ENCODE measurements around the gene DIDO1. TPM values are rescaled to one million over a fixed set of nuclear protein-coding genes. Genes with fewer than 3 reads are reported as not detected.
A peak's percentile ranks its signal among the peaks of the same experiment; 100 is the strongest.

DIDO1 gene
- total and polyA plus RNA-seq, 2 of the 13 experiments (the other 11 are each of a cell fraction or from before 2014, with no cell fraction given): 75.0 to 75.1 TPM

DNA sequence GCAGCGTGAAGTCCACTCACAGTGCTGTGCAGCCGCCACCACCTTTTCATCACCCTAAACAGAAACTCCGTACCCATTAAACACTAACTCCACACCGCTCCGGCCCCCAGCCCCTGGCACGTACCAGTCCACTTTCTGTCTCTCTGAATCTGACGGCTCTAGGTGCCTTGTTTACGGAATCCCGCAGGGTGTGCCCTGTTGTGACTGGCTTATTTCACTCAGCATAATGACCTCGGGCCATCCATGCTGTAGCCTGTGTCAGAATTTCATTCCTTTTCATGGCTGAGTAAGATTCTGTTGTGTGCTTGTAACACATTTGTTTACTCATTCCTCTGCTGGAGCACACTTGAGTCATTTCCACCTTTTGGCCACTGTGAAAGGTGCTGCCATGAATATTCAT is 82.6 kb downstream of the DIDO1 start:
- TSS peak; percentile 47 for BruUV-seq (replicated peaks)

More for the DNA sequence above, 82.6 kb downstream of the DIDO1 start:
- FAIRE-seq (no peak), ATAC-seq (no peak), DNase-seq (ENCODE audit: low spot score) (no peak)
- CTCF ChIA-PET (ENCODE audit: low intra/inter-chr PET ratio, low total read pairs): no interaction called here
- H2AFZ ChIP-seq (ENCODE audit: low read length): no peak overlapping the region
- no peak overlapping the region for H3K4me2 ChIP-seq (ENCODE audit: low read depth, low read length)
- H3K36me3 ChIP-seq (replicated peaks in 1 of 2; ENCODE audit: control insufficient read depth in 1 of 2, insufficient read depth in 2 of 2, low read length in 2 of 2): peaks cover 15 to 31% of the 10 kb centered on the region in 2 experiments
- H3K27me3 ChIP-seq (ENCODE audit: control insufficient read depth in 1 of 2, insufficient read depth in 2 of 2, low read length in 2 of 2): no peaks in the 10 kb centered on the region
- H4K20me1 ChIP-seq (ENCODE audit: insufficient read depth, low read length): no peaks in the 10 kb centered on the region
- H3K4me3 ChIP-seq (replicated peaks in 1 of 3; ENCODE audit: insufficient read depth in 1 of 3, low read depth in 2 of 3, low read length in 3 of 3): no peak overlapping the region
- no peaks in the 10 kb centered on the region for H3K4me1 ChIP-seq (ENCODE audit: insufficient read depth, low read length)
- H3K79me2 ChIP-seq (ENCODE audit: insufficient read depth, low read length): no peaks in the 10 kb centered on the region
- H3K27ac ChIP-seq (ENCODE audit: extremely low read length, insufficient read depth, low read length): no peak overlapping the region
- intact Hi-C loops (cut with micrococcal nuclease; ENCODE audit: unreplicated experiment): no loop called here
- POLR2A ChIA-PET: no interaction called here
- in situ Hi-C loops (cut with HindIII; ENCODE audit: extremely low pct_ligation_motif_present, low pct_unique_long_range_greater_than_20kb): no loop called here
- H3K9ac ChIP-seq (ENCODE audit: insufficient read depth, low read depth, low read length): no peak overlapping the region
- TF ChIP-seq AKAP8 (CRISPR knock-in tag; IDR thresholded peaks at IDR 0.05): no peak
- TF ChIP-seq, protein P1, sequence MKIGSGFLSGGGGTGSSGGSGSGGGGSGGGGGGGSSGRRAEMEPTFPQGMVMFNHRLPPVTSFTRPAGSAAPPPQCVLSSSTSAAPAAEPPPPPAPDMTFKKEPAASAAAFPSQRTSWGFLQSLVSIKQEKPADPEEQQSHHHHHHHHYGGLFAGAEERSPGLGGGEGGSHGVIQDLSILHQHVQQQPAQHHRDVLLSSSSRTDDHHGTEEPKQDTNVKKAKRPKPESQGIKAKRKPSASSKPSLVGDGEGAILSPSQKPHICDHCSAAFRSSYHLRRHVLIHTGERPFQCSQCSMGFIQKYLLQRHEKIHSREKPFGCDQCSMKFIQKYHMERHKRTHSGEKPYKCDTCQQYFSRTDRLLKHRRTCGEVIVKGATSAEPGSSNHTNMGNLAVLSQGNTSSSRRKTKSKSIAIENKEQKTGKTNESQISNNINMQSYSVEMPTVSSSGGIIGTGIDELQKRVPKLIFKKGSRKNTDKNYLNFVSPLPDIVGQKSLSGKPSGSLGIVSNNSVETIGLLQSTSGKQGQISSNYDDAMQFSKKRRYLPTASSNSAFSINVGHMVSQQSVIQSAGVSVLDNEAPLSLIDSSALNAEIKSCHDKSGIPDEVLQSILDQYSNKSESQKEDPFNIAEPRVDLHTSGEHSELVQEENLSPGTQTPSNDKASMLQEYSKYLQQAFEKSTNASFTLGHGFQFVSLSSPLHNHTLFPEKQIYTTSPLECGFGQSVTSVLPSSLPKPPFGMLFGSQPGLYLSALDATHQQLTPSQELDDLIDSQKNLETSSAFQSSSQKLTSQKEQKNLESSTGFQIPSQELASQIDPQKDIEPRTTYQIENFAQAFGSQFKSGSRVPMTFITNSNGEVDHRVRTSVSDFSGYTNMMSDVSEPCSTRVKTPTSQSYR (CRISPR knock-in tag; IDR thresholded peaks at IDR 0.05; ENCODE audit: borderline replicate concordance): no peak
- TF ChIP-seq ZNF253 (CRISPR knock-in tag; IDR thresholded peaks at IDR 0.05; ENCODE audit: borderline replicate concordance): no peak
- TF ChIP-seq HNF4A (CRISPR knock-in tag; IDR thresholded peaks at IDR 0.05): no peak
- TF ChIP-seq, protein P2, sequence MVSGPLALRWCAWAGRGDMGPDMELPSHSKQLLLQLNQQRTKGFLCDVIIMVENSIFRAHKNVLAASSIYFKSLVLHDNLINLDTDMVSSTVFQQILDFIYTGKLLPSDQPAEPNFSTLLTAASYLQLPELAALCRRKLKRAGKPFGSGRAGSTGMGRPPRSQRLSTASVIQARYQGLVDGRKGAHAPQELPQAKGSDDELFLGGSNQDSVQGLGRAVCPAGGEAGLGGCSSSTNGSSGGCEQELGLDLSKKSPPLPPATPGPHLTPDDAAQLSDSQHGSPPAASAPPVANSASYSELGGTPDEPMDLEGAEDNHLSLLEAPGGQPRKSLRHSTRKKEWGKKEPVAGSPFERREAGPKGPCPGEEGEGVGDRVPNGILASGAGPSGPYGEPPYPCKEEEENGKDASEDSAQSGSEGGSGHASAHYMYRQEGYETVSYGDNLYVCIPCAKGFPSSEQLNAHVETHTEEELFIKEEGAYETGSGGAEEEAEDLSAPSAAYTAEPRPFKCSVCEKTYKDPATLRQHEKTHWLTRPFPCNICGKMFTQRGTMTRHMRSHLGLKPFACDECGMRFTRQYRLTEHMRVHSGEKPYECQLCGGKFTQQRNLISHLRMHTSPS (CRISPR knock-in tag; IDR thresholded peaks at IDR 0.05; ENCODE audit: low read depth): no peak
- no peak for TF ChIP-seq ZNF660 (CRISPR knock-in tag; IDR thresholded peaks at IDR 0.05; ENCODE audit: borderline replicate concordance, low read depth)
- TF ChIP-seq ZNF235 (CRISPR knock-in tag; IDR thresholded peaks at IDR 0.05; ENCODE audit: borderline replicate concordance): no peak
- no peaks in the 10 kb centered on the region for H3K9me3 ChIP-seq (ENCODE audit: low read length)
- WGBS (ENCODE audit: low lambda C conversion rate): 96% methylated on average over 10 of the region's 10 CpGs

Measured in HepG2 (cell line).